Measurements from ENCODE around the gene ZBTB42.

- no peak for TF ChIP-seq CTCF (IDR thresholded peaks at IDR 0.05)
- TF ChIP-seq POLR2AphosphoS5 (IDR thresholded peaks at IDR 0.05), result no peak
- TF ChIP-seq POLR2A (IDR thresholded peaks at IDR 0.05), result no peak
Observed at GRCh38 chr14:104785708-104786080, 15.2 kb upstream of the ZBTB42 start.
